ENCODE measurements around the gene PTGES.

Gene PTGES

GRCh38 chr9:129740666-129741464 is 12.0 kb downstream of the PTGES start:
- no peak for DNase-seq

GRCh38 chr9:129740174-129740573 is 12.7 kb downstream of the PTGES start:
- no peak for DNase-seq

DNA sequence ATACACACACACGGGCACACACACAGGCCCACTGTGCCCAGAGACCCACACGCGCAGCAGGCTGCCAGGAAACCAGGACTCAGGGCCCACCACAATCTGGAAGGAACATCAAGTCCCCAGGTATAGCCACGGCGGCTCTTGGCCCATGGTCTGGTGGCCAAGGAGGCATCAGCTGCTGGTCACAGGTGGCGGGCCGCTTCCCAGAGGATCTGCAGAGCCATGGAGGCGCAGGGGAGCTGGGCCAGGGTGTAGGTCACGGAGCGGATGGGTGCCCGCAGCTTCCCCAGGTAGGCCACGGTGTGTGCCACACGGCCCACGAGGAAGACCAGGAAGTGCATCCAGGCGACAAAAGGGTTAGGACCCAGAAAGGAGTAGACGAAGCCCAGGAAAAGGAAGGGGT is 13.4 kb downstream of the PTGES start:
- no peak for DNase-seq

DNA sequence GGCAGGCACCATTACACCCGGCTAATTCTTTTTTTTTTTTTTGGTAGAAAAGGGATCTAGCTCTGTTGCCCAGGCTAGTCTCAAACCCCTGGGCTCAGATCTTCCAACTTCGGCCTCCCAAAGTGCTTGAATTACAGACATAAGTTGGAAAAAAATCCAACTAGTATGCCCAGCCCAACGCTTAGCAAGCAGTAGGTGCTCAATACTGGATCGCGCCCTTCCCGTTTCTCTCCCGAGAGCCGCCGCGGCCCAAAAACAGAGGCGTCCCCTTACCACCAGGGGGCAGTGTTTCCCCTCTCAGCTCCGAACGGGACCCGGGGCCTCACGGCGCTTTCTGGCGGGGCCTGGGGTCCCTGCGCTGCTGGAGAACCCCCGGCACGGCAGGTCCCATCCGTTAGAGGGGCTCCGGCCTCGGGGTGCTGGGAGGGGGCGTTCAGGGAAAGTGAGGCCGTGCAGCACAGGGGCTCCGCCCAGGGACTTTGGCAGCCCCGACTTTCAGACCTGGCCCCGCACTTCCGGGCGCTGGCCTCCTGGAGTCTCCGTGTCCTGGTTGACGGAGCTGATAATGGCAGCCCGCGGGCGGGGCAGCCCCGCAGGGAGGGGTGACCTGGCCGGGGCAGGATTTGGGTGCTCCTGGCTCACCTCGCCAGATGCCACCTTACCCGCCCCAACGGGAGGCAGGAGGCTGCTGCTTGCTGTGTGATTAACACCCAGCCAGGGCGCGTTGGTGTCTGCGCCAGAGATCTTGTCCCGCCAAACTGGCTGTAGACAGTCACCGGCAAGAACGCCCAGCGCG is 15.2 kb downstream of the PTGES start:
- DNase-seq, result peak; percentile 71

DNA sequence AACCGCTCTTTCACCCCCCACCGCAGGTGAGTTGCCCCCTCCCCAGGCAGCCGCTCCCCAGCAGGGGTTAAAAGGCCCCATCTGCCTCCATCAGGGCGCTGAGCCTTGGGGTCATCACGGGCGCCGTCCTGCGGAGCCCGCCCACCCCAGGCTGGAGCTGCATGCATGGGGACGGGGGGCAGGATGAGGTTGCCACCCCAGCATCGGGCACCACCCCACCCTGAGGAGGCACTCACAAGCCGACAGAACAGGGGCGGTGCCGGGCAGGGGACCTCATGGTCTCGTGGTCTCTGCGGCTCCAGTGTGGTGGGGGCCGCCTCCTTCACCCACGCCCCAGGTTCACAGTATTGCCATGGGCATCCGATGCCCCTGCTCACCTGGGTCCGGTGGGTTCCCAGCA is 16.5 kb downstream of the PTGES start:
- no peak for DNase-seq

DNA sequence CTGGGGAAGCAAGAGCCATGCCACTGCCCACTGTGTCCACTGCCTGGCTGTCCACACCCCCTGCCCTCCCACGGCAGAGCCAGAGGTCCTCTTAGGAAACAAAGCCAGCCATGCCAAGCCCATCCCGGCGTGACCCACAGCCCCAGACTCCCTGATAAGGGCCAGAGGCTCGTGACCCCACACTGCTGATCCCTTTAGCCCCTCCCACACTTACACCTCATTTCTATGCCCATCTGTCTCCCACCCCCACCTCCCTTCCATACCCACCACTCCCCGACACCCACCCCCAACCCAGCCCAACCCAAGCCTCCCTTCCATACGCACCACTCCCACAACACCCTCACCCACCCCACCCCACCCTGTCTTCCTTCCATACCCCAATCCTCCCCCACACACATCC is 17.3 kb downstream of the PTGES start:
- no peak for DNase-seq

DNA sequence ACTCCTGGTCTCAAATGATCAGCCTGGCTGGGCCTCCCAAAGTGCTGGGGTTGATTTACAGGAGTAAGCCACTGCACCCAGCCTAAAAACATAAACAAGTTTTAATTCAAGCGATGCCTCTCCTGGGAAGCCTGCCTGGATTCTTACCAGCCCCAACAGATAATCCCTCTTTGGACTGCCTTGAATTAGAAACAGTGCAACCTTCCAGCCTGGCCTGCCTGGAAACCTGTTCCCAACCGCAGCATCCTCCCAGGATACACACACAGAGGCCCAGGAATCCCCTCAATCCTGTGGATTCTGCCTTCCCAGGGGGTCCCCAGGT is 19.2 kb downstream of the PTGES start:
- DNase-seq, result no peak

GRCh38 chr9:129732946-129733631 is 19.8 kb downstream of the PTGES start:
- no peak for DNase-seq

GRCh38 chr9:129732100-129732499 is 20.7 kb downstream of the PTGES start:
- no peak for DNase-seq

DNA sequence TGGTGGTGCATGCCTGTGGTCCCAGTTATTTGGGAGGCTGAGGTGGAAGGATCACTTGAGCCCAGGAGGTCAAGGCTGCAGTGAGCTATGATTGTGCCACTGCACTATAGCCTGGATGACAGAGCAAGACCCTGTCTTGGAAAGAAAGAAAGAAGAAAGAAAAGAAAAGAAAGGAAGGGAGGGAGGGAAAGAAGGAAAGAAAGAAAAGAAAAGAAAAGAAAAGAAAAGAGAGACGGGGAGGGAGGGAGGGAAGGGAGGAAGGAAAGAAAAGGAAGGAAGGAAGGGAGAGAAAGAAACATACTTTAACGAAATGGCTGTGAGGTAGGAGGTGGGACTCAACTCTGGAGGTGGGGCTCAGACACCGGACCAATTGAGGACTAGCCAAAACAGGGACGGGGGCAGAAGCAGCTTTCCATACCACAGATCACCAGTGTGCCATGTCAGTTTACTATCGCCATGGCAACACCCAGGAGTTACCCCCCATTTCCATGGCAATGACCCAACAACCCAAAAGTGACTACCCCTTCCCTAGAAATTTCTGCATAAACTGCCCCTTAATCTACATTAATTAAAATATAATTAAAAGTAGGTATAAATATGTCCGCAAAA is 21.3 kb downstream of the PTGES start:
- no peak for DNase-seq

DNA sequence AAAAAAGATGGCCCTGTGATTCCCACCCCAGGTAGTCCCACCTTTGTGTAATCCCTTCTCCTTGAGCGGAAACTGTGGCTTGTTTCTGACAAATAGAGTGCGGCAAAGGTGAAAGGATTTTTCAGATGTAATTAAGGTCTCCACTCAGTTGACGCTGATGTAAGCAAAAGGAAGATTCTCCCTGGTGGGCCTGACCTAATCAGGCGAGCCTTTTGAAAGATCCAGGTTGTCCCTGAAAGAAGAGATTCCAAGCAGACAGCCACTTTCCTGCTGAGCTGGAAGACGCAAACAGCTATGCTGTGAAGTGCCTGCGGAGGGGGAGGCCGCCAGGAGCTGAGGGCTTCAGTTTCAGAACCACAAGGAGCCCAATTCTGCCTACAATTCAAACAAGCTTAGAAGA is 24.1 kb downstream of the PTGES start:
- DNase-seq, result no peak

DNA sequence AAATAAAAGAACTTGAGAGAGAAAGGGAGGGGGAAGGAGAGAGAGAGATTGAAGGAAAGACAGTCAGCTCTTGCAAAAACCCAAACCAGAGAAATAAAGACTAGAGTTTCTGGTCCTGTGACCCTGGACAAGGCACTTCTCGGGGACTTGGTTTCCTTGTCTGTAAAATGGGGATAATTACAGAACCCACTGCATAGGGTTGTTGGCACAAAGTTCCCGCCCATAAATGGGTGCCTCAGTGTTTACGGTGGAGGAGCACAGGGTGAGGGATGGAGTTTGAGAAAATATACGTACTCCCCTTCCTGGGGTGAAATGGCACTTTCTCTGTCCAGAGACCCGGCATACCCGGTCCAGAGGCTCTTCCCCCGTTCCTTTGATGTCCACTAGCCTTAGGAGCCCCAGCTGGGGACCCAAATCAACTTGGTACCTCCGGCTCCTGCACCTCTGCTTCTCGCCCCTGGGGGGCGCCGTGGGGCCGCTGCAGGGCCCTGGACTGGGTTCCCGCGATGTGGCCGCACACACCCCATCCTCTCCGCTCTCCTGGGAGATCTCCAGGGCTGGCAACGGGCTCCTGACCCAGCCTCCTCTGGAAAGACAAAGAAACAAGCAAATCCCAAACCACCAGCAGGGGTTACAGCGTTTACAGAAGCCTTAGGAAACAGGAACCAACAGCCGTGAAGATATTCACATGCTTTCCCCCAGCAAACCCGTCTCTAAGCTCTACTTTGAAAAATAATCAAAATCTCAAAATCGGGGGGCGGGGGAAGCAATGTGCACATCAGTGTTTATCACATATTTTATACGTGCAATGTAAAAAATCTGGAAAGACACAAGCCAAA is 26.3 kb downstream of the PTGES start:
- DNase-seq, result peak; percentile 90

DNA sequence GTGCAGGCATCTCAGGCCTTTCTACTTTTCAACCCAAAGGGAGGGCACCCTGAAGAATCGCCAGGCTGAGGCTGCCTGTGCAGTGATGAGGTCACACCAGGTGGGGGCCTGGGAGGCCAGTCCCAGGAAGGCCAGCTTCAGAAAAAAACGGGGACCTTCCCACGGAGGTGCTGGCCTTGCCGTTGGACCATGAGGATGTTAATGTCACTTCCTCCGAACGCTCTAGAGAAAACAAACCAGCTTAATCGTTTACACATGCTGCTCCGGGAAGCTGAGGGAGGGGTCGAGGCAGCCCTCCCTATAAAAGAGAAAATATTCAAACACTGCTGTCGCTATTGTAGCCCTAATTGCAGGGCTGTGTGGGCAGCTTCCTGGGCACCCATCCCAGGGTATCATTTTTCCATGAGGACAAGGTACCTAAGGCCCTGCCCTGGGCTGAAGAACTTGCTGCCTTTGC is 27.0 kb downstream of the PTGES start:
- DNase-seq, result peak; percentile 74

DNA sequence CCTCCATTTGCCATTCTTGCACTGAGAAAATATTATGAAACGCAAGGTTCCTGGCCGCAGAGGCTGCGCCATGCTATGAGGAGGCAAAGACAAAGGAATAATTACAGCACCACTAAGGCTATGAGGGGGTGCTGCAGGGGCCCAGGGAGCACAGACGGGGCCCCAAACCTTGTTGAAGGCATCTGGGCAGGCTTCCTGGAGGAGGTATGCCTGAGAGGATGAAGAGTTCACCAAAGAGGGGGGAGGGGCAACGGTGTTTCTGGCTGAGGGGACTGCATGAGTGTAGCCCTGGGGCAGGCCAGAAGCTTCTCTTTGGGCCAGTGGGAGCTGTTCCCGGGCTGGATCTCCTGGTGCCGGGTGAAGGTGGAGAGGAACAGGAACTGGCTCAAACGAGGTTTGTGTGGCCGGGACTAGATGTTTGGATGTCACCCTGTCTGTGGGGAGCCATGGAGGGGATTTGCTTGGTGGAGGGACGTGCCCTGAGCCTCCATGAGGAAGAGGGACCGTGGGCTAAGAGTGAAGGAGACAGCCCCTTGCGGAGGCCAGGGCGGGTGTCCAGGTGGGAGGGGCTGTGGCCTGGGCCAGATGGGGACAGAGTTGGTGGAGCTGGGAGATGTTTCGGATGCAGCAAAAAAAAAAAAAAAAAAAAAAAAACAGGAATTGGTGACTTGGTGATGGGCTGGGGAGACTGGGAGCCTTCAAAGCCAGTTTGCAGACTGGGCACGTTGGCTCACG is 28.2 kb downstream of the PTGES start:
- no peak for DNase-seq

- no peak for DNase-seq
Measured at GRCh38 chr9:129722913-129723312, 29.9 kb downstream of the PTGES start.

GRCh38 chr9:129720865-129721545 is 31.8 kb downstream of the PTGES start:
- DNase-seq, result no peak

DNA sequence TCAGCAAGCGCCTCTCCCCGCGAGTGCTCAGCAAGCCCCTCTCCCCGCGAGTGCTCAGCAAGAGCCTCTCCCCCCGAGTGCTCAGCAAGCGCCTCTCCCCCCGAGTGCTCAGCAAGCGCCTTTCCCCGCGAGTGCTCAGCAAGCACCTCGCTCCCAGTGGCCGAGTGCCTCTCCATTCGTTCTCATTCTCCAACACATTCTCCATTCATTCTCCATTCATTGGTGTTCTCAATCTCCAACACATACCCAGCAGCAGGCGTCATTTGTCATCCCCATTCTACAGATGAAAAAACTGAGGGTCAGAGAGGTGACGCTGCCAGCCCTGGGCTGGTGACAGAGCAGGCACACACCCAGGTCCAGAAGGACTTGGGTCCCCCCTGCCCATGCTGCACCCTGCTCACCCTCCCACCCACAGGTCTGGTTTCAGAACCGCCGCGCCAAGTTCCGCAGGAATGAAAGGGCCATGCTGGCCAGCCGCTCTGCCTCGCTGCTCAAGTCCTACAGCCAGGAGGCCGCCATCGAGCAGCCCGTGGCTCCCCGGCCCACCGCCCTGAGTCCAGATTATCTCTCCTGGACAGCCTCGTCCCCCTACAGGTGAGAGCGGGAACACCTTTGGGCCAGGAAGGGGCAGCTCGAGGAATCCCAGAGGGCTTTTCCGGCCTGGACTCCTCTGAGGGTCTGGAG is 32.5 kb downstream of the PTGES start:
- DNase-seq, result no peak

GRCh38 chr9:129719135-129719534 is 33.7 kb downstream of the PTGES start:
- DNase-seq, result no peak

DNA sequence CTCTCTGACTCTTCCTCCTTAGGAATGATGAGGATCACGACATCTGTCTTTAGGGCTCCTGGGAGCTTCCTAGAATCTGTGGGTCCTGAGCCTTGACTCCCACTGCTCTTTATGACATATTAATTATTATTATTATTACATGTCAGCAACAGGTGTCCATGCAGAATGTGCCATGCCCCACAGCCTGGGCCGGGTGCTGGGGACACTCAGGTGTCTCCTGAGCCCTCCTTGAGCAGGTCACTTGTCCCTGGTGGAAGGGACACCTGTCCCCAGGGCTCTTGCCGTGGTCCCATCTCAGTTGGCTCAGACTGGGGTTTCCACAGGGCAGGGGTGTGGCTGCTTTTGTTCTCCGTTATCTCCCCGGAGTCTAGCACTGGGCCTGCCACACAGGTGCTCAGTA is 34.2 kb downstream of the PTGES start:
- no peak for DNase-seq

- no peak for DNase-seq
Measured at GRCh38 chr9:129717991-129718390, 34.9 kb downstream of the PTGES start.

All from fibroblast of skin of back (primary cell).